ENCODE results near the gene MESP2. TPM values are rescaled to one million over a fixed set of nuclear protein-coding genes. Genes with fewer than 3 reads are reported as not detected.
A peak's percentile ranks its signal among the peaks of the same experiment; 100 is the strongest.

Gene MESP2
- total and polyA plus RNA-seq, 2 experiments from 2014 or later, result 0.30 TPM; not detected in 1

DNA sequence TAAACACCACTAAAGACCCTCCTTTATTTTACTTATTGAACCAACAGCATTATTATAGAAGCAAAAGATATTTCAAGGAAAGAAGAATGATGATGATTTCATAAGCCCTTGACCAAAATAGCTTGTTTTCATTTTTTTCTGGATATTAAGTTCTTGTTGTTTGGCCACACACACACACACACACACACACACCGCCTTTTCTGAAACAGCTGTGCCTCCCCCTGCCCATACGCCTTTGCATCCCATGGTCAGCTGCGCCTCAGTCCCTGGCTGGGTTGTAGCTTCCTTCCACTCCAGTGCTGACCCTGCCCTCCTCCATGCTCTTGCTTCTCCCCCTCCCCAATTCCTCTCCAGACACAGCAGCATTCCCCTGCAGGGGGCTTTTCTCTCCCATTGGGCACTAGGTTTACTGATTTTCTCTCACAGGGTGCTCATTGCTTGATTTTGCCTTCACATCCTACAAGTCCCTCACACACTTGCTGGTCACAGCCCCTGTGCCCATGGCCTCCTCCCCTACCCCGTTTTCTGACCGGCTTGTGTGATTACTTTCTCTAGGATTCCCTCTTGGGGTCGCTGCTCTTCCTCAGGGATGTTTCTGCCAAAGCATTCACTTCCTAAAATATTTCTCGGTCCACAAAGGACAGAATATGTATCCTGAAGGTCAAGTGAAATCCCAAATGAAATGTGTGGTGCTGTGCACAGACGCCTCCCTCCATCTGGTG, 43.5 kb upstream of the MESP2 start:
- no peak overlapping the region for H2AFZ ChIP-seq
- H3K27me3 ChIP-seq, result peaks cover 9% of the 10 kb centered on the region
- peaks cover 3% of the 10 kb centered on the region for H3K4me1 ChIP-seq (ENCODE audit: insufficient read depth)
- TF ChIP-seq, protein P1, sequence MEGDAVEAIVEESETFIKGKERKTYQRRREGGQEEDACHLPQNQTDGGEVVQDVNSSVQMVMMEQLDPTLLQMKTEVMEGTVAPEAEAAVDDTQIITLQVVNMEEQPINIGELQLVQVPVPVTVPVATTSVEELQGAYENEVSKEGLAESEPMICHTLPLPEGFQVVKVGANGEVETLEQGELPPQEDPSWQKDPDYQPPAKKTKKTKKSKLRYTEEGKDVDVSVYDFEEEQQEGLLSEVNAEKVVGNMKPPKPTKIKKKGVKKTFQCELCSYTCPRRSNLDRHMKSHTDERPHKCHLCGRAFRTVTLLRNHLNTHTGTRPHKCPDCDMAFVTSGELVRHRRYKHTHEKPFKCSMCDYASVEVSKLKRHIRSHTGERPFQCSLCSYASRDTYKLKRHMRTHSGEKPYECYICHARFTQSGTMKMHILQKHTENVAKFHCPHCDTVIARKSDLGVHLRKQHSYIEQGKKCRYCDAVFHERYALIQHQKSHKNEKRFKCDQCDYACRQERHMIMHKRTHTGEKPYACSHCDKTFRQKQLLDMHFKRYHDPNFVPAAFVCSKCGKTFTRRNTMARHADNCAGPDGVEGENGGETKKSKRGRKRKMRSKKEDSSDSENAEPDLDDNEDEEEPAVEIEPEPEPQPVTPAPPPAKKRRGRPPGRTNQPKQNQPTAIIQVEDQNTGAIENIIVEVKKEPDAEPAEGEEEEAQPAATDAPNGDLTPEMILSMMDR (IDR thresholded peaks at IDR 0.05; ENCODE audit: poor library complexity), result no peak
- TF ChIP-seq EZH2 (IDR thresholded peaks at IDR 0.05; ENCODE audit: borderline replicate concordance) (no peak), EZH2phosphoT487 (IDR thresholded peaks at IDR 0.05; ENCODE audit: low read depth, severe bottlenecking, unreplicated experiment) (no peak)
- H3K9me2 ChIP-seq (replicated peaks; ENCODE audit: insufficient read depth), result no peaks in the 10 kb centered on the region
- no peak for DNase-seq (ENCODE audit: low spot score)
- H3K36me3 ChIP-seq (replicated peaks; ENCODE audit: insufficient read depth, low read depth), result no peaks in the 10 kb centered on the region
- H4K20me1 ChIP-seq (ENCODE audit: insufficient read depth, poor library complexity, severe bottlenecking), result no peaks in the 10 kb centered on the region
- H3K4me2 ChIP-seq, result no peak overlapping the region
- H3K79me2 ChIP-seq, result no peaks in the 10 kb centered on the region
- 72% methylated on average over 8 of the region's 8 CpGs for WGBS (ENCODE audit: low lambda C conversion rate, missing lambda C conversion rate)
- H3K27ac ChIP-seq, result no peak overlapping the region
- no peak overlapping the region for H3K4me3 ChIP-seq
- H3K9me3 ChIP-seq (ENCODE audit: low read depth), result no peaks in the 10 kb centered on the region

DNA sequence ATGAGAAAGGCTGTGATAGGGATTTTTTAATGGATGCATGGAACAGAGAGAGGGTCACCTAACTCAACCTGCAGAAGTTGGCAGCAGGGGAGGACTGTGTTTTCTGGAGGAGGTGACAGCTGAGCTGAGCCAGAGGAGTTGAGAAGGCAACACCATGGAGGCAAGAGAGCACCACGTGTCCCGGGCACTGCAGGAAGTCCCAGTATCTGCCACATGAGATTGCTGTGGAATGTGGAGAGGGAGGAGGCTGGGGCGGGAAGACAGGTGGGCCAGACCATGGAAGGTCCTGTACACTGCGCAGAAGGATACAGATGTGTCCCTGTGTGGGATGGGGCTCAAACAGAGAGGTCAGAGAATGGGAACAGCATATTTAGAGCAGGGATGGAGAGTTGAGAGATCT, 40.4 kb upstream of the MESP2 start:
- Histone ChIP-seq H3K27me3 (peaks cover 9% of the 10 kb centered on the region), H3K79me2 (no peaks in the 10 kb centered on the region), H3K4me1 (ENCODE audit: insufficient read depth) (no peaks in the 10 kb centered on the region), H3K9me3 (ENCODE audit: low read depth) (no peaks in the 10 kb centered on the region), H3K36me3 (replicated peaks; ENCODE audit: insufficient read depth, low read depth) (no peaks in the 10 kb centered on the region), H4K20me1 (ENCODE audit: insufficient read depth, poor library complexity, severe bottlenecking) (no peaks in the 10 kb centered on the region), H3K4me3 (no peak overlapping the region), H3K9me2 (replicated peaks; ENCODE audit: insufficient read depth) (no peaks in the 10 kb centered on the region), H3K4me2 (no peak overlapping the region), H2AFZ (no peak overlapping the region), H3K27ac (no peak overlapping the region)
- TF ChIP-seq EZH2 (IDR thresholded peaks at IDR 0.05; ENCODE audit: borderline replicate concordance), result no peak
- TF ChIP-seq EZH2phosphoT487 (IDR thresholded peaks at IDR 0.05; ENCODE audit: low read depth, severe bottlenecking, unreplicated experiment), result no peak
- TF ChIP-seq, protein P1 (IDR thresholded peaks at IDR 0.05; ENCODE audit: poor library complexity), result no peak
- 65% methylated on average over 4 of the region's 4 CpGs for WGBS (ENCODE audit: low lambda C conversion rate, missing lambda C conversion rate)
- no peak for DNase-seq (ENCODE audit: low spot score)

DNA sequence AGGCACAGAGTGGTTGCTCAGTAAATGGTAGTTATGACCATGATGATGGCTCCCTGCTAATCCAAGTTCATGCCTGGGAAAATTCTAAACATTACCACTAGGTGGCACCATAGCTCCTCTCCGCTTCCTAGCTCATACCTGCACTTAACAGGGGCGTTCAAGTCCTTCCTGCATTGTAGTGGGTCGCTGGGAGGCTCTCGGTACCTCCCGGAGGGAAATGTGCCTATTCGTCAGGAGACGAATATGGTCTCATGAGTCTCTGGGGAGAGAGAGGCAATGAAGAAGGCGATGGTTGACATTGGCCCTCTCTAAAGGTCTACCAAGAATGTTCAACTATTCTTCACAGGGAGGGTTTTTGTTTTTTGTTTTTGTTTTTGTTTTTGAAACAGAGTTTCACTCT, 36.0 kb upstream of the MESP2 start:
- 5% methylated on average over 8 of the region's 8 CpGs for WGBS (ENCODE audit: low lambda C conversion rate, missing lambda C conversion rate)
- no peaks in the 10 kb centered on the region for H3K4me1 ChIP-seq (ENCODE audit: insufficient read depth)
- no peaks in the 10 kb centered on the region for H3K36me3 ChIP-seq (replicated peaks; ENCODE audit: insufficient read depth, low read depth)
- no peaks in the 10 kb centered on the region for H3K9me3 ChIP-seq (ENCODE audit: low read depth)
- no peaks in the 10 kb centered on the region for H4K20me1 ChIP-seq (ENCODE audit: insufficient read depth, poor library complexity, severe bottlenecking)
- no peaks in the 10 kb centered on the region for H3K27me3 ChIP-seq
- H3K9me2 ChIP-seq (replicated peaks; ENCODE audit: insufficient read depth), result no peaks in the 10 kb centered on the region
- H2AFZ ChIP-seq, result peak overlapping the region; percentile 73
- TF ChIP-seq, protein P1 (IDR thresholded peaks at IDR 0.05; ENCODE audit: poor library complexity), result peak; percentile 83
- no peak for TF ChIP-seq EZH2phosphoT487 (IDR thresholded peaks at IDR 0.05; ENCODE audit: low read depth, severe bottlenecking, unreplicated experiment)
- H3K27ac ChIP-seq, result no peak overlapping the region
- no peak overlapping the region for H3K4me3 ChIP-seq
- H3K4me2 ChIP-seq, result peak overlapping the region; percentile 69
- no peaks in the 10 kb centered on the region for H3K79me2 ChIP-seq
- DNase-seq (ENCODE audit: low spot score), result peak; percentile 85

All from hepatocyte (in vitro differentiated cells).